ENCODE results near the gene ELANE.
"Not testable (repeated sequence)": the region's sequence is repeated elsewhere in the genome, so short reads cannot be mapped to it uniquely, and the experiment has no call there.

Gene ELANE

DNA sequence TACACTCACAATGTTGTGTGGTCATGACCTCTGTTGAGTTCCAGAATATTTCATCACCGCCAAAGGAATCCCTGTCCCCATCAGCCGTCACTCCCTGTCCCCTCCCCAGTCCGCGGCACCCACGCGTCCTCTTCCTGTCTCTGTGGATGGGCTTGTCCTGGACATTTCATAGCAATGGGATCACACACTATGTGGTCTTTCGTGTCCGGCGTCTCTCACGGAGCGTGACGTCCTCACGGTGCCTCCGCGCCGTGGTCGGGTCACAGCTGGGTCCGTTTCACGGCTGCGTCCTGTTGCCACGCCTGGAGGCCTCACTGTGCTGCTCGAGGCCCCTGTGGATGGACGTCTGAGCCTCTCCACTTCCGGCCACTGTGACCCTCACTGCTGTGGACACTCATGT lies 17.9 kb upstream of the ELANE start:
- in situ Hi-C loops (cut with MboI; ENCODE audit: low pct_unique_long_range_greater_than_20kb, low sequenced_read_pairs) = no loop called here
- no peak for DNase-seq

DNA sequence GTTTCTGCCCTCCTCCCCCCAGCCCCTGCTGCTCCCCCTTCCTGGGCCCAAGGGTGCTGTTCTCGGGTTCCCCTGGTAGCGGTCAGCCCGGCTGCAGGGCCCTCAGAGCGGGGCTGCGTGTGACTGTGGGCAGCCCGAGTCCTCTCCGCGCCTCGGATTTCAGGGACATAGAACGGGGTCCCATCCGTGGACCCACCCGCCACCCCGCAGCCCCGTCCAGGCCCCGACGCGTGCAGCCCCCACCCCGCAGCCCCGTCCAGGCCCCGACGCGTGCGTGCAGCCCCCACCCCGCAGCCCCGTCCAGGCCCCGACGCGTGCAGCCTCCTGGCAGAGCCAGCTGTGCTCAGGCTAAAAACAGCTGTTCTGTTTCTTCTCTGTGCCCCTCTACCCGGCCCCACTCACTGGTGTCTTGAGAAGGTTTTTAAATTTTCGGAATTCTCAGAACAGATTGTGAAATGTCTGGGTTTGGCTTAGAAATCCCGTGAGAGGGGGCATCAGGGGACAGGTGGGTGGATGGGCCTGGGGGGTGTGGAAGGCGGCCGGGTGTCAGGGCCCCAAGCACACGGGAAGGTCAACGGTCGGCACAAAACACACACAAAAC lies 16.8 kb upstream of the ELANE start:
- no peak for DNase-seq
- in situ Hi-C loops (cut with MboI; ENCODE audit: low pct_unique_long_range_greater_than_20kb, low sequenced_read_pairs) = no loop called here

DNA sequence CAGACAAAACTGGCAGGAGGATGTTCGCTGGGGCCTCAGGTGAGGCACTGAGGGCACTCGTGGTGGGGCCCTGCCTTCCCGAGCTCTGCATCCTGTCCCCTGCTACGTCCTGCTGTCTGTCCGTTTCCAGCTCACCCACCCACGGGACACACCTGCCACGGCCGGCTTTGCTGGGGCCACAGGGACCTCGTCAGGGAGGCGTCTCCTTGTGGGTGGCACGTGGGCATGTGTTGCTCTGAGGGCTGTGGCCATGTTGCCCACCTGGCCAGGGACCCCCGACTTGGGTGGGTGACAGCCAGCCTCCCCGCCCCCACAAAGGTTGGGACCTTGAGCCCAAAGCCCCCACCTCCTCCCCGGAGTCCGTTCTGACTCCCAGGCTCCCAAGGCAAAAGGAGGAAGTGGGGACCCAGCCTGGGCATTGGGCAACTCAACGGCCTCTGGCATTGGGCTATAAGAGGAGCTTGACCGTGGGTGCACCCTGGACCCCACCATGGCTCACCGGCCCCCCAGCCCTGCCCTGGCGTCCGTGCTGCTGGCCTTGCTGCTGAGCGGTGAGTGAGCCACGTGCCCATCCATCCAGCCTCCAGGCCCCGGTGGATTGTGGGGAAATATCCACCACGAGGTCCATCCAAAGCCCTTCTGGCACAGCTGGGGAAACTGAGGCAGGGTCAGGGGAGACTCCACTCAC lies 11.4 kb upstream of the ELANE start, which contains the start of gene PRTN3:
TSS of gene PRTN3 (plus strand) at position 481 of the 688 bp plus-strand sequence. CDS start at position 491, 10 bp downstream.
- in situ Hi-C loops (cut with MboI; ENCODE audit: low pct_unique_long_range_greater_than_20kb, low sequenced_read_pairs) = no loop called here
- DNase-seq = no peak

DNA sequence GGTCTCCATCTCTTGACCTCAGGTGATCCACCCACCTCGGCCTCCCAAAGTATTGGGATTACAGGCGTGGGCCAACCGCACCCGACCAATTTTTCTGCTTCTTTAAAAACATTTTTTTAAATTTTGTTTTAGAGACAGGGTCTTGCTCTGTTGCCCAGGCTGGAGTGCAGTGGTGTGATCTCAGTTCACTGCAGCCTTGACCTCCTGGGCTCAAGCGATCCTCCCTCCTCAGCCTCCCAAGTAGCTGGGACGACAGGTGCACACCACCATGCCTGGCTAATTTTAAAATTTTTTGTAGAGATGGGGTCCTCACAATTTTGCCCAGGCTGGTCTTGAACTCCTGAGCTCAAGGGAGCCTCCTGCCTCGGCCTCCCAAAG lies 9.3 kb upstream of the ELANE start:
- in situ Hi-C loops (cut with MboI; ENCODE audit: low pct_unique_long_range_greater_than_20kb, low sequenced_read_pairs); DNase-seq: not testable (repeated sequence)

DNA sequence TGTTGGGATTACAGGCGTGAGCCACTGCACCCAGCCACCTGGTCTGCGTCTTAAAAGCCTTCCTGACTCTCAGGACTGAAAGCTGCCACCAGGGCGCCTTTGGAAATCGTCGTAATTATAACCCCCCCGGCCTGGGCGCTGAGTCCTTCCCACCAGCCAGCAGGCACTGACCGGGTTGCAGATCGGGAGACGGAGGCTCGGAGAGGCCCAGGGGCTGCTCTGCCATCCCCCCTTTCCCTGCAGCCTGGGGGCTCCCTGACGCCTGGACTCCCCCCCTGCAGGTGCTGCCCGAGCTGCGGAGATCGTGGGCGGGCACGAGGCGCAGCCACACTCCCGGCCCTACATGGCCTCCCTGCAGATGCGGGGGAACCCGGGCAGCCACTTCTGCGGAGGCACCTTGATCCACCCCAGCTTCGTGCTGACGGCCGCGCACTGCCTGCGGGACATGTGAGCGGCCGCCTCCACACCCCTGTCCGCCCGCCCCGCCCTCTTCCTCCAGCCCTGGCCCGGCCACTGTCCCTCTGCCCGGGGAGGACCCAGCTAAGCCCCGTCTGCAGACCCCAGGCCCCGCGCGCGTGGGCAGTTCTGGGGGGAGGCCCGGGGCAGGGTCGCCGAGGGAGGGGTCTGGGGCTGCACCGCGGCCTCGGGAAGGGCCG lies 8.8 kb upstream of the ELANE start:
- in situ Hi-C loops (cut with MboI; ENCODE audit: low pct_unique_long_range_greater_than_20kb, low sequenced_read_pairs) = no loop called here

DNA sequence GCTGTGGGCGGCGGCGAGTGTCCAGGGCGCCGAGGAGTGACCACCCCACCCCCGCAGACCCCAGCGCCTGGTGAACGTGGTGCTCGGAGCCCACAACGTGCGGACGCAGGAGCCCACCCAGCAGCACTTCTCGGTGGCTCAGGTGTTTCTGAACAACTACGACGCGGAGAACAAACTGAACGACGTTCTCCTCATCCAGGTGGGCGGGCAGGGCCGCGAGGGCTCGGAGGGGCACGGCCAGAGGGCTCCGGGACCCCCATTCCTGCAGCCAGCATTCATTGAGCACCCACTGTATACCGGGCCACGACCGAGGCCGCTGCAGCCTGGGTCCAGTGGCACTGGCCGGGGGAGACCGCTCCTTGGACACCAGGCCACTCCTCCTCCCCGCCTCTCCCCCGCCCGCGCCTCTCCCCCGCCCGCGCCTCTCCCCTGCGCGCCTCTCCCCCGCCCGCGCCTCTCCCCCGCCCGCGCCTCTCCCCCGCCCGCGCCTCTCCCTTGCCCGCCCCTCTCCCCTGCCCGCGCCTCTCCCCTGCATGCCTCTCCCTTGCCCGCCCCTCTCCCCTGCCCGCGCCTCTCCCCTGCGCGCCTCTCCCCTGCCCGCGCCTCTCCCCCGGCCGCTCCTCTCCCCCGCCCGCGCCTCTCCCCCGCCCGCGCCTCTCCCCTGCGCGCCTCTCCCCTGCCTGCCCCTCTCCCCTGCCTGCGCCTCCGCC lies 8.1 kb upstream of the ELANE start:
- in situ Hi-C loops (cut with MboI; ENCODE audit: low pct_unique_long_range_greater_than_20kb, low sequenced_read_pairs) = no loop called here
- DNase-seq = no peak

More for the DNA sequence above, 8.8 kb upstream of the ELANE start:
- DNase-seq = no peak

DNA sequence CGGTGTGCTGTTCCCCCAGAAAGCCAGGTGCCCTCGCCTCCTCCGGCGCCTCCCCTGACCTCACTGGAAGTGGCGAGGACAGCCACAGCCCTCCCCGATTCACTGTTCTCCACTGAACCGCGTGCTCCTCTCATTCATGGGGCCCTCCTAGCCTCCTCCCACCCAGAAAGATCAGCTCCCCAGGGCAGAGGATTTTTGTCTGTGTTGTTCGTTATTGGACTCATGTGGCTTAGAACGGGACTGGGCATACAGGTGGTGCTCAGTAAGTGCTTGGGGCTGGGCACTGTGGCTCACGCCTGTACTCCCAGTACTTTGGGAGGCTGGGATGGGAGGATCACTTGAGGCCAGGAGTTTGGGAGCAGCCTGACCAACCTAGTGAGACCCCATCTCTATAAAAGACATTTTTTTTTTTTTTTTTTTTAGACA lies 7.5 kb upstream of the ELANE start:
- in situ Hi-C loops (cut with MboI; ENCODE audit: low pct_unique_long_range_greater_than_20kb, low sequenced_read_pairs) = no loop called here

DNA sequence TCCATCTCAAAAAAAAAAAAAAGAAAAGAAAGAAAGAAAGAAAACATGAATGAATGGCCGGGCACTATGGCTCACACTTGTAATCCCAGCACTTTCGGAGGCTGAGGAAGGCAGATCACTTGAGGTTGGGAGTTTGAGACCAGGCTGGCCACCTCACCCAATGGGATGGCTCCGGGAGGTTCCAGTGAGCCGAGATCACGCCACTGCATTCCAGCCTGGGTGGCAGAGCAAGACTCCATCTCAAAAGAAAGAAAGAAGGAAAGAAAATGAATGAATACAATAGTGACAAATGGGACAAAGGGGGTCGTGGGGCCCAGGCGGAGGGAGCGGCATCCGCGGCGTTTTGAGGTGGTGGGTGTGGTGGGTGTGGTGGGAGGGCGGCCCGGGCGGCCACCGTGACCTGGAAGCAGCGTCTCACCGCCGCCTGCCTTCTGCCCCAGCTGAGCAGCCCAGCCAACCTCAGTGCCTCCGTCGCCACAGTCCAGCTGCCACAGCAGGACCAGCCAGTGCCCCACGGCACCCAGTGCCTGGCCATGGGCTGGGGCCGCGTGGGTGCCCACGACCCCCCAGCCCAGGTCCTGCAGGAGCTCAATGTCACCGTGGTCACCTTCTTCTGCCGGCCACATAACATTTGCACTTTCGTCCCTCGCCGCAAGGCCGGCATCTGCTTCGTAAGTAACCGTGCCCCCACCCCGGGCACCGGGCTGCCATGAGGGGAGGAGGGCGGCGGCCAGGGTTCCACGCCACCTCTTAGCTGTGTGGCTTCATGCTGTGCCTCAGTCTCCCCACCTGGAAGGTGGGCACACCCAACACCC lies 6.2 kb upstream of the ELANE start:
- in situ Hi-C loops (cut with MboI; ENCODE audit: low pct_unique_long_range_greater_than_20kb, low sequenced_read_pairs) = no loop called here
- no peak for DNase-seq

More for the DNA sequence above, 7.5 kb upstream of the ELANE start:
- DNase-seq = no peak

DNA sequence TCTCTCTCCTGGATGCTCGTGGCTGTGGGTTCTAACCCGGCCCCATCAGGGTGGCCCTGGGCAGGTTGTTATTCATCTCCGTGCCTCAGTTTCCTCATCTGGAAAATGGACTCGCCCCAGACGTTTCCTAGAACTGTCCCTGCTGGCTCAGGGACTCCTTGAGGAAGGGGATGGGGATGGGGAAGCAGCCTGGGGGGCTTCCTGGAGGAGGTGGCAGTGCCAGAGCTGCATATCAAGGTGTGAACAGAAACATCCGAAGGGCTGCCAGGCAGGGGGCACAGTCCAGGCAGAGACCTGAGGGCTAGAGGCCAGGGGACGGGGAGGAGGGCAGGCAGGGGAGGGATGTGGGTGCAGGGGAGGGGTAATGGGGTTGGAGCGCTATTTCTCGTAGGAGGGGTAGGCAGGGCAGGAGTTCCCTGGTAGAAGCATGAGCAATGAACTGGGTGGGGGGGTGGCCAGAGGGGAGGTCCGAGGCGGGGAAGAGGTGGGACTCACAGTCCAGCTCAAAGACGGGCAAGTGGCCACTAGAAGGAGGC lies 3.6 kb upstream of the ELANE start:
- DNase-seq = no peak
- in situ Hi-C loops (cut with MboI; ENCODE audit: low pct_unique_long_range_greater_than_20kb, low sequenced_read_pairs) = no loop called here

DNA sequence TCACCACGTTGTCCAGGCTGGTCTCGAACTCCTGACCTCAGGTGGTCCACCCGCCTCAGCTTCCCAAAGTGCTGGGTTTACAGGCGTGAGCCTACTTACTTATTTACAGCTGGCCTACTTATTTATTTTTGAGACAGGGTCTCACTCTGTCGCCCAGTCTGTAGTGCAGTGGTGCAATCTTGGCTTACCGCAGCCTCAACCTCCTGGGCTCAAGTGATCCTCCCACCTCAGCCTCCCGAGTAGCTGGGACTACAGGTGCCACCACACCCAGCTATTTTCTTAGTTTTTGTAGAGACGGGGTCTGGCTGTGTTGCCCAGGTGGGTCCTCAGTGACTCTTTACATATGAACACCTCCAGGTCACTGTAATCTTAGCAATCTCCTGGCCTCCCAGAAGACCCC lies 2.9 kb upstream of the ELANE start:
- in situ Hi-C loops (cut with MboI; ENCODE audit: low pct_unique_long_range_greater_than_20kb, low sequenced_read_pairs); DNase-seq: not testable (repeated sequence)

DNA sequence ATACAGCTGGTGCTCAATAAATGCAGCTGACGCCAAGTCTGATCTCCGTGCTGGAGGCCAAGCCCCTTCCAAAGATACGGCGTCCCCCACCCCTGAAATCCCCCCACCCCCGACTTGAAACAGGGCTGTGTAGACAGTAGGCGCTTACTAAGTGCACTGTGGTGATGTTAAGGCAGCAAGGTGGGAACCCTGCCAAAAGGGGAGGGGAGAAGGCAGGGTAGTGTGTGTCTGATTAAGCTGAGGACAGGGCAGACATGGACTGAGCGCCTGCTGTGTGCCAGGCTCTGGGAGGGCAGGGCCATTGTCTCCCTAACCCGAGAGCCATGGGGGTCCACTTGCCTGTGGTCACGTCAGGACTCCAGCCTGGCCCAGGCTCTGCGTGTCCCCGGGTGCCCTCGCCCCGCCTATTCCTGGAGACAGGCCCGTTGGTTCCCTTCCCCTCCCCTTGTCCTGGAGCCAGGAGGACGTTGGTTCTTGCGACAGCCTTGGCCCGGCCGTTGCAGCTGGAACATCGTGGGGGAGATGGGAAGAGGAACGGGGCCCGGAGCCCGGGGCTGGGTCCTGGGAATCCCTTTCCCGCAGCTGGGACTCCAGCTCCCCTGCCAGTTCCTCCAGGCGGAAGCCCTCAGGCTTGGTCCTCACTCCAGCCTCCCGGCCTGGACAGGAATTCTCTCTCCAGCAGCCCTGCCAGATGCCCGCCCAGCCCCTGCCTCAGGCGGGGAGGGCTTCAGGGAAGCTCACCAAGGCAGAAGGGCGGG lies 1.7 kb upstream of the ELANE start:
- in situ Hi-C loops (cut with MboI; ENCODE audit: low pct_unique_long_range_greater_than_20kb, low sequenced_read_pairs) = no loop called here

DNA sequence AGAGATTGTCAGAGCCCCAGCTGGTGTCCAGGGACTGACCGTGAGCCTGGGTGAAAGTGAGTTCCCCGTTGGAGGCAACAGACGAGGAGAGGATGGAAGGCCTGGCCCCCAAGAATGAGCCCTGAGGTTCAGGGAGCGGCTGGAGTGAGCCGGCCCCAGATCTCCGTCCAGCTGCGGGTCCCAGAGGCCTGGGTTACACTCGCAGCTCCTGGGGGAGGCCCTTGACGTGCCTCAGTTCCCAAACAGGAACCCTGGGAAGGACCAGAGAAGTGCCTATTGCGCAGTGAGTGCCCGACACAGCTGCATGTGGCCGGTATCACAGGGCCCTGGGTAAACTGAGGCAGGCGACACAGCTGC lies 1.1 kb upstream of the ELANE start:
- in situ Hi-C loops (cut with MboI; ENCODE audit: low pct_unique_long_range_greater_than_20kb, low sequenced_read_pairs) = no loop called here
- no peak for DNase-seq

More for the DNA sequence above, 1.7 kb upstream of the ELANE start:
- DNase-seq = peak; percentile 71

DNA sequence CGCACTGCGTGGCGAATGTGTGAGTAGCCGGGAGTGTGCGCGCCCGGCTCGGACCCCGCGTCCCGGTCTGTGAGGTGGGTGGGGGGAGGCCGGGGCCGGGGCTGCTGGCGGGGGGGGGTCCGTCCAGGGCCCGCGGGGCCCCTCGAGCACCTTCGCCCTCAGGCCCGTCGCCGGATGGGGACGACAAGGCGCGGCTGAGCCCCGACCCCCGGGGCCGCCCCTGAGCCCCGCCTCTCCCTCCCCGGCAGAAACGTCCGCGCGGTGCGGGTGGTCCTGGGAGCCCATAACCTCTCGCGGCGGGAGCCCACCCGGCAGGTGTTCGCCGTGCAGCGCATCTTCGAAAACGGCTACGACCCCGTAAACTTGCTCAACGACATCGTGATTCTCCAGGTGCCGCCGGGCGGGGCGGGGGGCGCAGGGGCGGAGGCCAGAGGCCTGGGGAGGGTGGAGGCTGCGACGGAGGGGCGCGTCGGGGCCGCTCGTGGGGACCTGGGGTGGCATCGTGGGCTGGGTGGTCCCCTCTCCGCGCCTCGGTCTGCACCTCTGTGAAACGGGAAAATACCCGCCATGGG lies 997 bp downstream of the ELANE start:
- in situ Hi-C loops (cut with MboI; ENCODE audit: low pct_unique_long_range_greater_than_20kb, low sequenced_read_pairs) = no loop called here
- DNase-seq = no peak

DNA sequence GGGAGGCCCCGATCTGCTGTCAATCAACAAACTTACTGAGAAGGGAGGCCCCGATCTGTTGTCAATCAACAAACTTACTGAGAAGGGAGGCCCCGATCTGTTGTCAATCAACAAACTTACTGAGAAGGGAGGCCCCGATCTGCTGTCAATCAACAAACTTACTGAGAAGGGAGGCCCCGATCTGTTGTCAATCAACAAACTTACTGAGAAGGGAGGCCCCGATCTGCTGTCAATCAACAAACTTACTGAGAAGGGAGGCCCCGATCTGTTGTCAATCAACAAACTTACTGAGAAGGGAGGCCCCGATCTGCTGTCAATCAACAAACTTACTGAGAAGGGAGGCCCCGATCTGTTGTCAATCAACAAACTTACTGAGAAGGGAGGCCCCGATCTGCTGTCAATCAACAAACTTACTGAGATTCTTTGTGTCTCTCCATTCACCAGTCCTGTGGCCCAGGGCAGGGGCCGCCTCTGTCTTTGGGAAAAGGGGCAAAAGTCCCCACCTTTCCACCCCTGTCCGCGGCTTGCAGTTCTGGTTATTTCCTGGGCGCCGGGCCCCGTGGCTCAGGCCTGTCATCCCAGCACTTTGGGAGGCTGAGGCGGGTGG lies 1.6 kb downstream of the ELANE start:
- in situ Hi-C loops (cut with MboI; ENCODE audit: low pct_unique_long_range_greater_than_20kb, low sequenced_read_pairs); DNase-seq: not testable (repeated sequence)

DNA sequence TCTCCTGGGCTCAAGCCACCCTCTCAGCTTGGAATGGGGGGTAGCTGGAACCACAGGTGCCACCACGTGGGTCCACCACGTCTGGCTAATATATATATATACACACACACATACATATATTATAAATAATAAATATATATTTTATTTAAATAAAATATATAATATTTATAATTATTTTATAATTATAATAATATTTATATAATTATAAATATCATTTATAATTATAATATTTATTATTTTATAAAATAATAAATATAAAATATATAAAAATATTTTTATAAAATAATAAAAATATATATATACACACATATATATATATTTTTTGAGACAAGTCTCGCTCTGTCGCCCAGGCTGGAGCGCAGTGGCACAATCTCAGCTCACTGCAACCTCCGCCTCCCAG lies 2.4 kb downstream of the ELANE start:
- DNase-seq = no peak
- in situ Hi-C loops (cut with MboI; ENCODE audit: low pct_unique_long_range_greater_than_20kb, low sequenced_read_pairs) = no loop called here

DNA sequence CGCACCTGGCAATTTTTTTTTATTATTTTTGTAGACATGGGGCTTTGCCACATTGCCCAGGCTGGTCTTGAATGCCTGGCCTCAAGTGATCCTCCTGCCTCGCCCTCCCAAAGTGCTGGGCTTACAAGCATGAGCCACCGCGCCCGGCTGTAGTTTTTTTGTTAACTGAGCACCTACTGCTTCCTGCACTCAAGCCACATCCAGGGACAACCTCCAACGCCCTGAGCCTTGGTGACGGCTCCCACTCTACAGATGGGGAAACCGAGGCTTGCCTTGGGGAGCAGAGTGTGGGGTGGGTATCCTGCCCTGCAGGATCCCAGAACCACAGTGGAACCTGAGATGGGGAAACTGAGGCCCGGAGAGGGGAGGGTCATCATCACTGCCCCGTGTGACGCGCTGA lies 3.0 kb downstream of the ELANE start:
- in situ Hi-C loops (cut with MboI; ENCODE audit: low pct_unique_long_range_greater_than_20kb, low sequenced_read_pairs) = no loop called here

DNA sequence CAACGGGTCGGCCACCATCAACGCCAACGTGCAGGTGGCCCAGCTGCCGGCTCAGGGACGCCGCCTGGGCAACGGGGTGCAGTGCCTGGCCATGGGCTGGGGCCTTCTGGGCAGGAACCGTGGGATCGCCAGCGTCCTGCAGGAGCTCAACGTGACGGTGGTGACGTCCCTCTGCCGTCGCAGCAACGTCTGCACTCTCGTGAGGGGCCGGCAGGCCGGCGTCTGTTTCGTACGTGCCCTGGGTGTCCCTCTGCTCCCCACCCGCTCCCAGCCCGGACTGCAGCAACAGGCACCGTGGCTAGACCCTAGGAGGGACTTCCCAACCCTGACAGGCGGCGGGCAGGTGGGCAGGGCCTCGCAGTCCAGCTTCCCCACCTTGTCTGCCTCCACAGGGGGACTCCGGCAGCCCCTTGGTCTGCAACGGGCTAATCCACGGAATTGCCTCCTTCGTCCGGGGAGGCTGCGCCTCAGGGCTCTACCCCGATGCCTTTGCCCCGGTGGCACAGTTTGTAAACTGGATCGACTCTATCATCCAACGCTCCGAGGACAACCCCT lies 3.5 kb downstream of the ELANE start:
- DNase-seq = no peak
- in situ Hi-C loops (cut with MboI; ENCODE audit: low pct_unique_long_range_greater_than_20kb, low sequenced_read_pairs) = no loop called here

More for the DNA sequence above, 3.0 kb downstream of the ELANE start:
- DNase-seq = no peak

Measured in KBM-7 (cell line).